Urothelium cell line (cell line): ENCODE data around the gene NCBP3.

ENCODE experiments used
- DNase-seq: peaks from one replicate; pipeline ENCODE4 v3.0.0; 2011; ENCODE audit warnings: low spot score, mixed read lengths
- FAIRE-seq: peaks from 2 replicates; lab custom pipeline; 2011; peaks lifted over from hg19 to GRCh38; lab: Jason Lieb, UNC

Gene NCBP3

GRCh38 chr17:3815122-3815521 is 30.9 kb downstream of the NCBP3 start:
- no peak for DNase-seq
- no peak for FAIRE-seq

GRCh38 chr17:3814361-3814760 is 31.7 kb downstream of the NCBP3 start:
- DNase-seq (no peak), FAIRE-seq (no peak)

- DNase-seq (no peak), FAIRE-seq (no peak)
Observed at GRCh38 chr17:3813171-3813570, 32.9 kb downstream of the NCBP3 start.

- DNase-seq = no peak
- FAIRE-seq = no peak
Observed at GRCh38 chr17:3812771-3813170, 33.3 kb downstream of the NCBP3 start.

- DNase-seq = no peak
- no peak for FAIRE-seq
Observed at GRCh38 chr17:3812284-3812683, 33.8 kb downstream of the NCBP3 start.

- FAIRE-seq (no peak), DNase-seq (no peak)
Observed at GRCh38 chr17:3810019-3810418, 36.0 kb downstream of the NCBP3 start.

- FAIRE-seq = no peak
- no peak for DNase-seq
Observed at GRCh38 chr17:3809135-3809534, 36.9 kb downstream of the NCBP3 start.

GRCh38 chr17:3808701-3809100 is 37.3 kb downstream of the NCBP3 start:
- DNase-seq (no peak), FAIRE-seq (no peak)

GRCh38 chr17:3805581-3805980 is 40.5 kb downstream of the NCBP3 start:
- FAIRE-seq (no peak), DNase-seq (no peak)

- FAIRE-seq (no peak), DNase-seq (no peak)
Observed at GRCh38 chr17:3804503-3804931, 41.5 kb downstream of the NCBP3 start.

- FAIRE-seq = no peak
- DNase-seq = no peak
Observed at GRCh38 chr17:3803308-3803640, 42.8 kb downstream of the NCBP3 start.

- DNase-seq = no peak
- FAIRE-seq = no peak
Observed at GRCh38 chr17:3802461-3803307, 43.4 kb downstream of the NCBP3 start.

GRCh38 chr17:3801792-3802191 is 44.3 kb downstream of the NCBP3 start:
- FAIRE-seq (no peak), DNase-seq (no peak)

GRCh38 chr17:3801347-3801746 is 44.7 kb downstream of the NCBP3 start:
- no peak for FAIRE-seq

GRCh38 chr17:3800362-3801271 is 45.4 kb downstream of the NCBP3 start, which contains the start of gene ITGAE:
Gene ITGAE (minus strand): TSS chr17:3801188. CDS start chr17:3801144, 44 bp downstream.
- DNase-seq (no peak), FAIRE-seq (no peak)

More at GRCh38 chr17:3801347-3801746, 44.7 kb downstream of the NCBP3 start:
- DNase-seq = no peak

GRCh38 chr17:3799181-3799945 is 46.7 kb downstream of the NCBP3 start:
- no peak for DNase-seq
- FAIRE-seq = no peak

- no peak for DNase-seq
- no peak for FAIRE-seq
Observed at GRCh38 chr17:3798273-3799180, 47.5 kb downstream of the NCBP3 start.

GRCh38 chr17:3796822-3797170 is 49.2 kb downstream of the NCBP3 start:
- DNase-seq (no peak), FAIRE-seq (no peak)

- FAIRE-seq (no peak), DNase-seq (no peak)
Observed at GRCh38 chr17:3796110-3796821, 49.8 kb downstream of the NCBP3 start.
